H54 (cell line): ENCODE measurements around the gene OR8B4.
"Not testable (repeated sequence)": the region's sequence is repeated elsewhere in the genome, so short reads cannot be mapped to it uniquely, and the experiment has no call there.

Experiments used
- DNase-seq: peaks from one replicate; pipeline ENCODE4 v3.0.0; 2011; ENCODE audit warnings: low spot score, mixed read lengths; ENCODE audit not compliant: insufficient read length
- FAIRE-seq: peaks from 3 replicates; lab custom pipeline; 2011; peaks lifted over from hg19 to GRCh38; lab: Jason Lieb, UNC
- POLR2A ChIP-seq: IDR thresholded peaks from 2 replicates; pipeline ENCODE4 v1.6.1; 2011; ENCODE audit warnings: low read depth, mild to moderate bottlenecking, low read length

OR8B4 gene

DNA sequence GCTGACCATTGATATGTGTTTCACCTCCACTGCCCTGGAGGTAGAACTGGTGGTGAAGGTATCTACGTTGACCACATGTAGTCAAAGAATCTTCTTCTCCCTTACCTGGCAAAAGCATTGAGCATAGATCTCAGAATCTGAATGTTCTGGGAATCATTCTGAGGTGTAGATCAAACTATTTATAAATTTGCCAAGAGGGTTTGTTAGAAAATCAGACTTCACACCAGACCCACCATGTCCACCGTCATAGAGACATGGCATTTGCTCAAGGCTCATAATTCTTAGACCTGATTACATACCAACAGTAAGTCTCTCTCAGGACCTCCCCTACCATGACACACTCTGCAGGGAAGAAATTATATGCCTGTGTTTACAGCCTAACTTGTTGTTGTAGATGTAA lies 40.3 kb downstream of the OR8B4 start, which contains the start of gene OR8B2:
Gene OR8B2 (minus strand): TSS at position 101 of the 400 bp plus-strand sequence. CDS start 1,156 bp downstream, outside the sequence.
- FAIRE-seq: no peak
- no peak for DNase-seq
- no peak for TF ChIP-seq POLR2A

DNA sequence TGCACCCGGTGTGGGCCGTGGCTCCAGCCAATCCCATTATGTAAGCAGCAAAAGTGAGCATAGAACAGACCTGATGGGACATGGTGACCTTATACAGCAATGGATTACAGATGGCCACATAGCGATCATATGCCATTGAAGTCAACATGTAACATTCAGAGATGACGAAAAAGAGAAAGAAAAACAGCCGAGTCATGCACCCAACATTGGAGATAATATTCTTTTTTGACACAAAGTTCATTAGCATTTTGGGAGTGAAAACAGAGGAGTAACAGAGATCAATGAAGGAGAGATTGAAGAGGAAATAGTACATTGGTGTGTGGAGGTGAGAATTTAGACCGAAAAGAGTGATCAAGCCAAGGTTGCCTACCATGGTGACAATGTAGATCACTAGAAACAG lies 41.8 kb downstream of the OR8B4 start:
- FAIRE-seq, DNase-seq: not testable (repeated sequence)

DNA sequence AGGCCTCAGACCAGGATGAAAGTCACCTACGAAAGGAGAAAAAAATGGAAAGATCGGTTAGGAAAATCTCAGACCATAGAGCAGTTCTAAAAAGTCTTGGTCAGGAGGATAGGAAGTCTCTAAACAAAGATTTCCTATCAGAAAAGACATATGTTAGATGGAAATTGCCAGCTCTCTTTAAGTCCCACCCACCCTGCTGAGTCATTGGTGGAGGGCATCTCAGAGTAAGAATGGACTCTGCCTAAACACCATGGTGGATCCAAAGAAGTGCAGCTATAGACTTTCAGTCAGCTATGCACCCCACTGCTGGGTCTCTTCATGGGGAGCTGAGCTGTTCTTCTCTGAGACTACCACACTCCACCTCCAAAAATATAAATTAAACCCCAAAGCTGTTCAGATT lies 44.1 kb downstream of the OR8B4 start:
- TF ChIP-seq POLR2A: no peak
- DNase-seq (no peak), FAIRE-seq (no peak)

DNA sequence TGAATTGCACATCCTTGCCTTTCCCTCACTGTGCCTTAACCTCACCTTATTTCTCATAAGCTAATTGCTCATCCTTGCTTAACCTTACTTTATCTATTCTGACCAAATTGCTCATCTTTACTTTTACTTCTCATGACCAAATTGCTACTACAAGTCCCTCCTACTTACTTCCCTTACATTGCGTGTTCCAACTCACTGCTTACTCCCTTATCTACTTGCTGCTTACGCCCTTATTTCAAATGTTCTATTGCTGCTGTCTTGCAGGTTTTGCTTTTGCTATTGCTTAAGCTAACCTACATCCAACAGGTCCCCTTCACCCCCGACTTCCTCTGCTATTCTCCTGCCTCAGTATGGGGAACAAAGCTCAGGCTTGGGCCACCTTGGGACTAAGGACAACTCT lies 48.4 kb downstream of the OR8B4 start:
- TF ChIP-seq POLR2A: no peak

More for the DNA sequence above, 48.4 kb downstream of the OR8B4 start:
- DNase-seq (no peak), FAIRE-seq (no peak)
